RCC 7860 (cell line): ENCODE measurements around the gene PRF1.

Source experiments
- DNase-seq: peaks from one replicate; pipeline ENCODE4 v3.0.0-alpha.2; 2015; ENCODE audit warnings: low spot score
- FAIRE-seq: peaks from 2 replicates; lab custom pipeline; 2012; peaks lifted over from hg19 to GRCh38; lab: Jason Lieb, UNC

PRF1 gene

GRCh38 chr10:70579234-70580002 is 23.1 kb downstream of the PRF1 start:
- DNase-seq (no peak), FAIRE-seq (no peak)

- DNase-seq (peak; percentile 88), FAIRE-seq (peak; percentile 86)
Observed at GRCh38 chr10:70578371-70578947, 24.1 kb downstream of the PRF1 start.

- no peak for DNase-seq
- FAIRE-seq, result no peak
Observed at GRCh38 chr10:70576803-70577517, 25.6 kb downstream of the PRF1 start.

- FAIRE-seq, result peak; percentile 26
Observed at GRCh38 chr10:70575874-70576802, 26.4 kb downstream of the PRF1 start.

GRCh38 chr10:70575486-70575873 is 27.1 kb downstream of the PRF1 start:
- FAIRE-seq (no peak), DNase-seq (no peak)

More at GRCh38 chr10:70575874-70576802, 26.4 kb downstream of the PRF1 start:
- peak; percentile 38 for DNase-seq

GRCh38 chr10:70573599-70574506 is 28.7 kb downstream of the PRF1 start:
- no peak for DNase-seq

GRCh38 chr10:70571636-70572439 is 30.7 kb downstream of the PRF1 start:
- FAIRE-seq, result no peak
- DNase-seq, result no peak

More at GRCh38 chr10:70573599-70574506, 28.7 kb downstream of the PRF1 start:
- FAIRE-seq, result no peak

GRCh38 chr10:70571236-70571635 is 31.3 kb downstream of the PRF1 start:
- no peak for FAIRE-seq
- no peak for DNase-seq

GRCh38 chr10:70568781-70569495 is 33.6 kb downstream of the PRF1 start:
- DNase-seq (no peak), FAIRE-seq (no peak)

GRCh38 chr10:70568113-70568512 is 34.4 kb downstream of the PRF1 start:
- DNase-seq (no peak), FAIRE-seq (no peak)

GRCh38 chr10:70567603-70568002 is 34.9 kb downstream of the PRF1 start:
- DNase-seq, result no peak
- no peak for FAIRE-seq

- no peak for FAIRE-seq
- DNase-seq, result no peak
Observed at GRCh38 chr10:70566515-70567290, 35.8 kb downstream of the PRF1 start.

GRCh38 chr10:70565556-70566514 is 36.7 kb downstream of the PRF1 start:
- FAIRE-seq, result no peak
- no peak for DNase-seq

- DNase-seq (no peak), FAIRE-seq (no peak)
Observed at GRCh38 chr10:70564901-70565351, 37.6 kb downstream of the PRF1 start.

GRCh38 chr10:70564113-70564725 is 38.3 kb downstream of the PRF1 start:
- DNase-seq, result no peak
- no peak for FAIRE-seq

- FAIRE-seq (no peak), DNase-seq (no peak)
Observed at GRCh38 chr10:70563230-70563629, 39.3 kb downstream of the PRF1 start.
